ENCODE measurements around the gene PGA3. TPM values are rescaled to one million over a fixed set of nuclear protein-coding genes. Genes with fewer than 3 reads are reported as not detected.
"Not testable (repeated sequence)": the region's sequence is repeated elsewhere in the genome, so short reads cannot be mapped to it uniquely, and the experiment has no call there.

Gene PGA3
- total and polyA plus RNA-seq, 2 of the 8 experiments (the other 6 are each of a cell fraction or from before 2014, with no cell fraction given), result not detected

DNA sequence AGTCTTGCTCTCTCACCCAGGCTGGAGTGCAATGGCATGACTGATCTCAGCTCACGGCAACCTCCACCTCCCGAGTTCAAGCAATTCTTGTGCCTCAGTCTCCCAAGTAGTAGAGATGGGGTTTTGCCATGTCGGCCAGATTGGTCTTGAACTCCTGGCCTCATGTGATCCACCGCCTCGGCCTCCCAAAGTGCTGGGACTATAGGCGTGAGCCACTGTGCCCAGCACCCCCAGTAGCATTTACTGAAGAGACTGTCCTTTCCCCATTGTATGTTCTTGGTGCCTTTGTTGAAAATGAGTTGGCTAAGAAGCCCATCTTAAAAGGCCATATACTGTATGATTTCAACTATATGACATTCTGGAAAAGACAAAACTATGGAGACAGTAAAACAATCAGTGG is 23.1 kb upstream of the PGA3 start:
- H3K36me3 ChIP-seq (ENCODE audit: control insufficient read depth in 2 of 4, insufficient read depth in 4 of 4, low read length in 3 of 4); H2BK12ac ChIP-seq (ENCODE audit: low read depth, low read length); H2AFZ ChIP-seq (ENCODE audit: low read length); DNase-seq (ENCODE audit: low read depth in 1 of 2, low spot score in 2 of 2); H2BK5ac ChIP-seq (ENCODE audit: low read depth, low read length); H3K56ac ChIP-seq (replicated peaks; ENCODE audit: insufficient read length, low read depth, low read length); H4K8ac ChIP-seq (ENCODE audit: extremely low read depth, insufficient read depth, low read length); H2BK120ac ChIP-seq (replicated peaks; ENCODE audit: low read depth, low read length); H3K18ac ChIP-seq (ENCODE audit: extremely low read depth, low read length); H3K9ac ChIP-seq (replicated peaks in 1 of 4; ENCODE audit: extremely low read depth in 1 of 4, low read depth in 3 of 4, low read length in 3 of 4); POLR2A ChIA-PET (ENCODE audit: partially characterized antibody); H3K27ac ChIP-seq (ENCODE audit: low read depth, low read length); H2BK20ac ChIP-seq (ENCODE audit: low read length); H4K20me1 ChIP-seq (replicated peaks in 1 of 2; ENCODE audit: control insufficient read depth in 1 of 2, insufficient read depth in 2 of 2, low read length in 2 of 2); H3K14ac ChIP-seq (ENCODE audit: insufficient read length); H3K23ac ChIP-seq (ENCODE audit: insufficient read length); H3K4ac ChIP-seq (replicated peaks; ENCODE audit: insufficient read length, low read depth, low read length); H3K4me3 ChIP-seq (ENCODE audit: extremely low read depth in 1 of 4, insufficient read depth in 2 of 4, low read depth in 3 of 4, low read length in 4 of 4); H3K27me3 ChIP-seq (replicated peaks in 1 of 4; ENCODE audit: control insufficient read depth in 3 of 4, extremely low read depth in 1 of 4, insufficient read depth in 3 of 4, low read length in 3 of 4); H4K5ac ChIP-seq (ENCODE audit: insufficient read length, low read depth, low read length); H4K91ac ChIP-seq (replicated peaks; ENCODE audit: insufficient read length, low read length); FAIRE-seq; H3K79me1 ChIP-seq (ENCODE audit: low read depth, low read length); H3K9me3 ChIP-seq (ENCODE audit: insufficient read depth in 2 of 2, low read depth in 1 of 2, low read length in 1 of 2); H3K79me2 ChIP-seq (ENCODE audit: control insufficient read depth in 1 of 2, insufficient read depth in 2 of 2, low read length in 2 of 2); H3K4me2 ChIP-seq (ENCODE audit: insufficient read depth in 1 of 2, low read depth in 2 of 2, low read length in 2 of 2); H2AK5ac ChIP-seq (ENCODE audit: low read depth, low read length); H3K4me1 ChIP-seq (replicated peaks in 1 of 4; ENCODE audit: control insufficient read depth in 3 of 4, insufficient read depth in 4 of 4, low read length in 3 of 4); H2BK15ac ChIP-seq (ENCODE audit: low read length); H3K23me2 ChIP-seq (ENCODE audit: low read depth, low read length): not testable (repeated sequence)
- CTCF ChIA-PET (ENCODE audit: partially characterized antibody), result interaction anchor here (1.5 kb wide), 1 partner anchor 10 kb away, joined by 5 read pairs; no protein-coding TSS in a partner anchor
- WGBS, 2 experiments (ENCODE audit: extremely low coverage in 1 of 2, insufficient coverage in 1 of 2, insufficient read length in 1 of 2, insufficient replicate concordance in 2 of 2, low coverage in 1 of 2, low lambda C conversion rate in 2 of 2, missing lambda C conversion rate in 1 of 2), result 84% methylated on average over 6 of the region's 6 CpGs; no CpG with 5 or more reads in 1 of the 2 experiments

All from H1 (cell line).